KMS-11 (cell line): ENCODE data around the gene TSPAN14.

Experiments
- H2AFZ ChIP-seq: fragments of 200-600 bp; sonication (generic); 2 replicates; pipeline ENCODE4 v1.6.1; 2016; ENCODE audit warnings: antibody characterized with exemption, mixed run types, low read depth
- H3K27ac ChIP-seq: fragments of 200-600 bp; sonication (generic); 2 replicates; pipeline ENCODE4 v1.6.1; 2016; ENCODE audit warnings: mild to moderate bottlenecking, mixed run types
- H3K27me3 ChIP-seq: fragments of 200-600 bp; sonication (generic); 2 replicates; pipeline ENCODE4 v1.6.1; 2017; ENCODE audit warnings: mild to moderate bottlenecking, low read depth, mixed run types, moderate library complexity; ENCODE audit not compliant: insufficient read depth
- H3K36me3 ChIP-seq: fragments of 200-600 bp; sonication (generic); 2 replicates; pipeline ENCODE4 v1.6.1; 2017; ENCODE audit warnings: mild to moderate bottlenecking, mixed run types; ENCODE audit not compliant: insufficient read depth
- H3K4me1 ChIP-seq: fragments of 200-600 bp; sonication (generic); 2 replicates; pipeline ENCODE4 v1.6.1; 2016; ENCODE audit warnings: mild to moderate bottlenecking, low read depth, mixed run types; ENCODE audit not compliant: poor library complexity, severe bottlenecking
- H3K4me2 ChIP-seq: fragments of 200-600 bp; sonication (generic); 2 replicates; pipeline ENCODE4 v1.7.0; 2016; ENCODE audit warnings: mild to moderate bottlenecking, mixed run types
- H3K4me3 ChIP-seq: fragments of 200-600 bp; sonication (generic); IDR thresholded peaks from 2 replicates; pipeline ENCODE4 v1.6.1; 2017; ENCODE audit warnings: low read depth, low read length, mixed read lengths; ENCODE audit not compliant: insufficient read depth
- H3K79me2 ChIP-seq: fragments of 200-600 bp; sonication (generic); 2 replicates; pipeline ENCODE4 v1.6.1; 2016; ENCODE audit warnings: low read depth, mixed run types; ENCODE audit not compliant: insufficient read depth
- H3K9ac ChIP-seq: fragments of 200-600 bp; sonication (generic); 2 replicates; pipeline ENCODE4 v1.6.1; 2016; ENCODE audit warnings: mild to moderate bottlenecking, mixed run types
- H4K20me1 ChIP-seq: fragments of 200-600 bp; sonication (generic); 2 replicates; pipeline ENCODE4 v1.6.1; 2016; ENCODE audit warnings: mild to moderate bottlenecking, mixed run types; ENCODE audit not compliant: insufficient read depth
- CTCF ChIP-seq: fragments of 200-600 bp; sonication (generic); conservative IDR thresholded peaks from 2 replicates; pipeline ENCODE4 v1.6.1; 2017; ENCODE audit warnings: low read depth, mild to moderate bottlenecking, antibody characterized with exemption, low read length, moderate library complexity, mixed read lengths

Gene TSPAN14

DNA sequence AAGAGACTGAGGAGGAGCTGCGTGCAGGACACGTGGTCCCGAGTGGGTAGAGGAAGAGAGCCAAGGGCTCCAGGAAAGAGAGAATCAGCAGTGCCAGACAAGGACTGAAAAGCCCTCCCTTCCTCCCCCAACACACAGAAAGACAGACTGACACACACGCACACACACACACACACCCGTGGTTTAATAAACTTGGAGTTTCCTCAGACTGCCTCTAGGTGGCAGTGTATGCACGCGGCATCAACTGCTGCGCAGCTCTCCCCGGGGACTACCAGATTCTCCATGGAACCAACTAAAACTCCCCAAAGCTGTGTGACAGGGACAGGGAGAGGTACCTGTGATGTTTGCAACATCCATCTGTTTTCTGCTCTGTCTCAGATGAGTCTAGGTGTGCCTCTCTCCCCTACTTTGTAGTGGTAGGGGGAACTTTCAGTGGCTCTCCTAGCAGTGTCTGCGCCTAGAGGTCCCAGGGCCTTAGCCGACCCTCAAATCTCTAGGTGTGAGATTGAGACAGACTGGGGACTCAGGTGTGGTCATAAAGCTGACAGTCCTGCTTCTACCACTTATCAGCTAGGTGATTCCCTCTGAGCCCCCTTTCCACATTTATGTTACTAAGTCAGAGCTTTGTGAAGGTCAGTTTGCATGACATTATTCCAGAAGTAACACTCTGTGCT, 9.3 kb upstream of the TSPAN14 start:
- no peaks in the 10 kb centered on the region for H3K4me1 ChIP-seq
- no peaks in the 10 kb centered on the region for H3K36me3 ChIP-seq
- no peak overlapping the region for H3K4me3 ChIP-seq
- no peaks in the 10 kb centered on the region for H4K20me1 ChIP-seq
- peak; percentile 62 for TF ChIP-seq CTCF
- no peak overlapping the region for H2AFZ ChIP-seq
- no peak overlapping the region for H3K27ac ChIP-seq
- no peak overlapping the region for H3K9ac ChIP-seq
- no peaks in the 10 kb centered on the region for H3K27me3 ChIP-seq
- H3K79me2 ChIP-seq, result no peaks in the 10 kb centered on the region
- no peak overlapping the region for H3K4me2 ChIP-seq

DNA sequence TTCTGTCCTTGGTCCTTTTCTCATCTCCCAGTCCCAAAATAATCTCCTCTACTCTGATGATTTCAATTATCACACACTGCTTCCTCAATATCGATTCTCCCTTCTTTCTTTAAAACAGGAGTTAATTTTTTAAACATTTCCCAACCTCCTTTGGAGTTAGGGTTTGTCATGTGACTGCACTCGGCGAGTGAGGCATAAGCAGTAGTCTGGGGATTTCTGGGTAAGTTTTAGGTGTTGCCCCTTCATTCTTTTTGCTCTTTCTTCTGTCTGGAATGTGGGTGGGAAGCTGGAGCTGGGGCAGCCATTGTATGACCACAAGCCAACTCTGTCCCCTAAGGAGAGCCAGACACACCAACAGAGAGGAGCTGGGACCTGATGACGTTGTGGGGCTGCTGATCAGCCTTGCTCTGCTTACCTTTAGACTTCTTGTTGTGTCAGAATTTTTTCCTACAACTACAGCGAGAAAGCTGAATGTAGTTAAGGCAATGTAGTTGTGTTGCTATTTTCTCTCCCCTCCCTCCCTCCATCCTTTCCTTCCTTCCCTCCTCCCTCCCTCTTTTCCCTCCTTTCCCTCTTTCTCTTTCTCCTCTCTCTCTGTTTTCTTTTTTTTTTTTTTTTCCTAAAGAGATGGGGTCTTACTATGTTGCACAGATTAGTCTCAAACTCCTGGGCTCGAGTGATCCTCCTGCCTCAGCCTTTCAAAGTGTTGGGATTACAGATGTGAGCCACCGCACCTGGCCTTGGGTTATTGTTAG, 6.5 kb upstream of the TSPAN14 start:
- Histone ChIP-seq H3K9ac (no peak overlapping the region), H3K27ac (no peak overlapping the region), H3K79me2 (no peaks in the 10 kb centered on the region), H3K4me1 (no peaks in the 10 kb centered on the region), H3K4me3 (no peak overlapping the region), H3K4me2 (no peak overlapping the region), H3K36me3 (no peaks in the 10 kb centered on the region), H3K27me3 (no peaks in the 10 kb centered on the region), H2AFZ (no peak overlapping the region), H4K20me1 (no peaks in the 10 kb centered on the region)
- no peak for TF ChIP-seq CTCF

DNA sequence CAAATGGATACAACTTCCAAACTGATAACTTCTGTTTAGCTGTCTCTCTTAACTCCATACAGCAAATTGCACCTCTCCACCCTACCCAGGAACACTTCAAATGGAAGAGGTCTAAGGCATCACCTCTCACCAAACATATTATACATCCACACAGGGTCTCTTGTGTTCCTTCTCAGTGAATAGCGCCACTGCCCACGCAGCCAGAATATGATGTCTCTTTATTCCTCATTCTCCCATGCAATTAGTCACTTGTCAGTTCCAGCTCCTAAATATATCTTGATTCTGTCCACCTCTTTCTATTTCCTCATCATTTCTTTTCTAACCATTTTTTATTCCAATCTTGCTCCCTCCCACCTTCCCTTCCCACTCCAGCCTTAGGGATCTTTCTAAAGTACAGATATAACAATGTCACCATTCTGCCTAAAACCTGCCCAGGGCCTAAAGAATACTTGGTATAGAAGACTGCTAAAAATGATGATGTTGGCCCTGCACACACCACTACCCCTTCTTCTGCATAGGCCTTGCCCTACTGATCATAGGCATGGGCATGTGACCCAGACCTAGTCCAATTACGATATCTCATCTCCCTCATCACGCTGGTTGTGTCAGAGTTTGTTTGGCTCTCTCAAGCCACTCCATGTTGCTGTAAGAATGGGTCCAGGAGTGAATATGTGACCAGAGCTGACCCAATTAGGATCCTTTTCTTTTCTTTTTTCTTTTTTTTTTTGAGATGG, 5.7 kb upstream of the TSPAN14 start:
- H3K27ac ChIP-seq, result no peak overlapping the region
- H3K36me3 ChIP-seq, result no peaks in the 10 kb centered on the region
- H3K4me1 ChIP-seq, result peaks cover 4% of the 10 kb centered on the region
- no peak overlapping the region for H2AFZ ChIP-seq
- no peak overlapping the region for H3K9ac ChIP-seq
- no peak for TF ChIP-seq CTCF
- no peaks in the 10 kb centered on the region for H3K79me2 ChIP-seq
- H3K4me3 ChIP-seq, result no peak overlapping the region
- no peaks in the 10 kb centered on the region for H3K27me3 ChIP-seq
- H4K20me1 ChIP-seq, result no peaks in the 10 kb centered on the region
- H3K4me2 ChIP-seq, result no peak overlapping the region

DNA sequence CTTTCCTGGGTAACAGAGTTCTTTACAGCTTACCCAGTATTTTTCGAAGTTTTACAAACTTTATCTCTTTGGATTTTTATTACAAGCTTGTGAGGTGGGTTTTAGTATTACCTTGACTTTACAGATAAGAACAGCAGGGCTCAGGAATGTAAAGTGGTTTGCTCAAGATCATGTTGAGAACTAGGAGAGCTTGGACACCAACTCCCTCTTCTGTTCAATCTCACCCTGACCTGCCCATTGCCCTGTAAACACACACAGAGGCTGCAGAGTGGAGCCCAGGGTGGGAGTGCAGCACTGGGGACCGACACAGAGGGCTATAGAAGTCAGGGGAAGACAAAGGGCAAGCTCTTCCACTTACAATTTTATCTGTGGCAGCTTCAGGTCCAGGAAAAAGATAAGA, 4.6 kb upstream of the TSPAN14 start:
- Histone ChIP-seq H3K4me2 (no peak overlapping the region), H4K20me1 (no peaks in the 10 kb centered on the region), H3K9ac (no peak overlapping the region), H3K4me3 (no peak overlapping the region), H3K4me1 (peaks cover 7% of the 10 kb centered on the region), H3K27me3 (no peaks in the 10 kb centered on the region), H3K79me2 (no peaks in the 10 kb centered on the region), H3K36me3 (no peaks in the 10 kb centered on the region), H3K27ac (no peak overlapping the region), H2AFZ (no peak overlapping the region)
- TF ChIP-seq CTCF, result no peak
